ENCODE data around the gene CMBL. TPM values are rescaled to one million over a fixed set of nuclear protein-coding genes. Genes with fewer than 3 reads are reported as not detected.

Gene CMBL
- total RNA-seq, 1 donor from 2014 or later = 32.9 TPM

GRCh38 chr5:10339958-10340357, 32.3 kb upstream of the CMBL start:
- no peak overlapping the region for H3K4me3 Mint-ChIP-seq

GRCh38 chr5:10339058-10339811, 31.5 kb upstream of the CMBL start:
- peak overlapping the region; percentile 61 for H3K27ac Mint-ChIP-seq
- H3K9me3 Mint-ChIP-seq = no peaks in the 10 kb centered on the region
- no peak for TF ChIP-seq CTCF (conservative IDR thresholded peaks at IDR 0.05)
- peak overlapping the region; percentile 70 for H3K4me3 Mint-ChIP-seq
- peaks cover 14% of the 10 kb centered on the region for H3K27me3 Mint-ChIP-seq
- no peaks in the 10 kb centered on the region for H3K36me3 Mint-ChIP-seq
- DNase-seq (ENCODE audit: extremely low spot score, unreplicated experiment) = no peak
- peaks cover 14% of the 10 kb centered on the region for H3K4me1 Mint-ChIP-seq (ENCODE audit: unreplicated experiment)

More at GRCh38 chr5:10339958-10340357, 32.3 kb upstream of the CMBL start:
- Mint-ChIP-seq H3K27me3 (peaks cover 7% of the 10 kb centered on the region), H3K4me1 (ENCODE audit: unreplicated experiment) (peaks cover 14% of the 10 kb centered on the region), H3K36me3 (no peaks in the 10 kb centered on the region), H3K27ac (peak overlapping the region; percentile 61), H3K9me3 (no peaks in the 10 kb centered on the region)
- TF ChIP-seq CTCF (conservative IDR thresholded peaks at IDR 0.05) = no peak
- no peak for DNase-seq (ENCODE audit: extremely low spot score, unreplicated experiment)

- DNase-seq (ENCODE audit: extremely low spot score, unreplicated experiment) = no peak
- Mint-ChIP-seq H3K27me3 (peaks cover 16% of the 10 kb centered on the region), H3K36me3 (no peaks in the 10 kb centered on the region), H3K27ac (peak overlapping the region; percentile 23), H3K4me3 (peak overlapping the region; percentile 70), H3K4me1 (ENCODE audit: unreplicated experiment) (peaks cover 14% of the 10 kb centered on the region), H3K9me3 (no peaks in the 10 kb centered on the region)
- no peak for TF ChIP-seq CTCF (conservative IDR thresholded peaks at IDR 0.05)
Observed at GRCh38 chr5:10338686-10339057, 31.0 kb upstream of the CMBL start.

- H3K4me1 Mint-ChIP-seq (ENCODE audit: unreplicated experiment) = peaks cover 14% of the 10 kb centered on the region
- no peaks in the 10 kb centered on the region for H3K9me3 Mint-ChIP-seq
- no peaks in the 10 kb centered on the region for H3K36me3 Mint-ChIP-seq
- no peak overlapping the region for H3K27ac Mint-ChIP-seq
- peaks cover 22% of the 10 kb centered on the region for H3K27me3 Mint-ChIP-seq
- TF ChIP-seq CTCF (conservative IDR thresholded peaks at IDR 0.05) = no peak
- DNase-seq (ENCODE audit: extremely low spot score, unreplicated experiment) = no peak
- no peak overlapping the region for H3K4me3 Mint-ChIP-seq
Observed at GRCh38 chr5:10337986-10338385, 30.3 kb upstream of the CMBL start.

- Mint-ChIP-seq H3K27ac (no peak overlapping the region), H3K4me1 (ENCODE audit: unreplicated experiment) (peaks cover 18% of the 10 kb centered on the region), H3K4me3 (no peak overlapping the region), H3K9me3 (no peaks in the 10 kb centered on the region), H3K27me3 (peaks cover 31% of the 10 kb centered on the region), H3K36me3 (no peaks in the 10 kb centered on the region)
- TF ChIP-seq CTCF (conservative IDR thresholded peaks at IDR 0.05) = no peak
- DNase-seq (ENCODE audit: extremely low spot score, unreplicated experiment) = no peak
Observed at GRCh38 chr5:10337107-10337506, 29.4 kb upstream of the CMBL start.
